ENCODE data around the gene LAMB1. TPM values are rescaled to one million over a fixed set of nuclear protein-coding genes. Genes with fewer than 3 reads are reported as not detected.

The LAMB1 gene
- total RNA-seq, 1 experiment from 2014 or later = 32.0 TPM

GRCh38 chr7:107945332-107945731, 57.6 kb downstream of the LAMB1 start:
- BruUV-seq (replicated peaks) = no TSS peak
- TF ChIP-seq YY1 (IDR thresholded peaks at IDR 0.05; ENCODE audit: extremely low read depth, insufficient replicate concordance, low read depth, low read length) (no peak), RAD21 (IDR thresholded peaks at IDR 0.05; ENCODE audit: low read depth) (no peak), ATF3 (IDR thresholded peaks at IDR 0.05) (no peak), POLR2A (IDR thresholded peaks at IDR 0.05; ENCODE audit: borderline replicate concordance, extremely low read depth, insufficient read depth, insufficient read length) (no peak), POLR2AphosphoS5 (IDR thresholded peaks at IDR 0.05; ENCODE audit: low read depth, low read length) (no peak), CTCF (IDR thresholded peaks at IDR 0.05 in 2 of 3, conservative IDR thresholded peaks at IDR 0.05 in 1 of 3; ENCODE audit: borderline replicate concordance in 1 of 3, insufficient read depth in 1 of 3, low read depth in 2 of 3, low read length in 2 of 3) (no peak), REST (IDR thresholded peaks at IDR 0.05; ENCODE audit: low read depth) (no peak), EZH2phosphoT487 (IDR thresholded peaks at IDR 0.05; ENCODE audit: borderline replicate concordance) (no peak), ZBTB33 (IDR thresholded peaks at IDR 0.05; ENCODE audit: extremely low read depth, insufficient replicate concordance, low read length) (no peak), ZNF274 (IDR thresholded peaks at IDR 0.05; ENCODE audit: low read depth, low read length) (no peak), JUND (IDR thresholded peaks at IDR 0.05) (no peak)
- RAD21 ChIA-PET (ENCODE audit: low non-redundant PET in 1 of 2, low total read pairs in 2 of 2, uncharacterized antibody in 2 of 2, unreplicated experiment in 2 of 2) = no interaction called here
- intact Hi-C loops (cut with micrococcal nuclease) = no loop called here
- no peak for DNase-seq (ENCODE audit: low read depth, low spot score)
- H3K9me3 ChIP-seq (ENCODE audit: control insufficient read depth in 1 of 2, insufficient read depth in 1 of 2, low read depth in 1 of 2, low read length in 2 of 2) = no peaks in the 10 kb centered on the region
- CTCF ChIA-PET = no interaction called here
- no peaks in the 10 kb centered on the region for H3K27me3 ChIP-seq (ENCODE audit: insufficient read depth, low read length)
- no peaks in the 10 kb centered on the region; a peak in 1 of 4 replicates for H3K36me3 ChIP-seq (ENCODE audit: control insufficient read depth in 1 of 2, insufficient read depth in 2 of 2, low read length in 2 of 2)
- H3K4me3 ChIP-seq (replicated peaks in 1 of 2; ENCODE audit: low read depth in 1 of 2, low read length in 2 of 2) = no peak overlapping the region
- H3K79me2 ChIP-seq (ENCODE audit: insufficient read depth, low read length) = no peaks in the 10 kb centered on the region
- POLR2A ChIA-PET = no interaction called here
- peaks cover 22 to 24% of the 10 kb centered on the region in 2 experiments for H3K4me1 ChIP-seq (ENCODE audit: control insufficient read depth in 1 of 2, insufficient read depth in 2 of 2, low read length in 2 of 2)
- H3K27ac ChIP-seq (ENCODE audit: low read depth, low read length) = no peak overlapping the region
- H3K9ac ChIP-seq (ENCODE audit: low read length) = no peak overlapping the region
- ATAC-seq = no peak
- no peak overlapping the region for H2AFZ ChIP-seq (ENCODE audit: low read depth, low read length, poor library complexity, severe bottlenecking)
- no peaks in the 10 kb centered on the region for H3K9me2 ChIP-seq (ENCODE audit: insufficient read depth)
- H4K20me1 ChIP-seq (ENCODE audit: insufficient read depth) = no peaks in the 10 kb centered on the region
- H3K4me2 ChIP-seq (ENCODE audit: low read length) = no peak overlapping the region

Data from HCT116 (cell line).